Renal cortical epithelial cell (primary cell): ENCODE measurements around the gene GOLGA1. TPM values are rescaled to one million over a fixed set of nuclear protein-coding genes. Genes with fewer than 3 reads are reported as not detected.
"Not testable (repeated sequence)": the region's sequence is repeated elsewhere in the genome, so short reads cannot be mapped to it uniquely, and the experiment has no call there.

Experiments used
- DNase-seq: peaks from one replicate; pipeline ENCODE4 v3.0.0-alpha.2; 2011; ENCODE audit warnings: low read depth
- total RNA-seq: library from RNA; depleted of rRNA; stranded (reverse); fragments of >200 nt; gene quantifications from 2 replicates; pipeline ENCODE4 v1.2.3, GENCODE V29; 2014

GOLGA1 gene
- 5.4 and 12.9 TPM in 2 replicates for total RNA-seq

DNA sequence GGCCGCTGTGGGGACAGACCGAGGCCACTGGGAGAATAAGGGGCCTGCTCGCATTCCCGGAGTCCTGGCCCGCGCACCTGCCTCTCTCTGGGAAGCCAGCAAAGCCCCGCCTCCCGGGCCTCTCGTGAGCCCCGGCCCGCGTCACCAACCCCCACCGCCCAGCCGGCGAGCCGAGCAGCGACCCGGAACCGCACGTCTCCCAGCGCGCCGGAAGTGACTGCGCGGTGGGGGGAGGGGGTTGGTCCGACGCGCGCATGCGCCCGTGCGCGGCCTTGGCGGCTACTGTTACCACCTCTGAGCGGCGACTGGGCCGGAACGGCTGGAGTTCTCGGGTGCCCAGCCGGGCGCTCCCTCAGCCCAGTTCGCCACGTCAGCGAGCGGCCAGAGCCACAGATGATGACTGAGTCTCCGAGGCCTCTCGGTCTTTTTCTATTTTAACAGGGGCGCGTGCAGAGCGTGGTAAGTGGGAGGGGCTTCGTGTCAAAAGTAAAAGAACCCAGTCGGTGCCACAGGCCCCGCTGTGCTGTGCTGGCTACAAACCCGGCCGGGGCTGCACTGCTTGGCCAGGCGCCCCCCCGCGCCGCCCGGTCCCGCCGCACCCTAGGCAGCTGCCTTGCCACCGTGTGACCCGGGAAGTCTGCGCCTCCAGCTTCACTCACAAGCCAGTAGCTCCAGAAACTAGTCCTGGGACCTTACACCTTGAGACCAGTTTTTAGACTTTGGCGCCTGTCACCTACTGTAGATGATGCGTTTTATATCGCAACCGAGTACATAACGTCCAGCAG is at the start of gene GOLGA1:
TSS of gene GOLGA1 (minus strand) at position 190 of the 785 bp plus-strand sequence. CDS start 2,372 bp downstream, outside the sequence.
- DNase-seq = peak; percentile 79

GRCh38 chr9:124983698-124984097 is 42.8 kb upstream of the GOLGA1 start:
- DNase-seq = no peak

- peak; percentile 80 for DNase-seq
These were observed 39.5 kb upstream of the GOLGA1 start for GRCh38 chr9:124980431-124980830.

- DNase-seq = peak; percentile 7
These were observed 34.2 kb upstream of the GOLGA1 start for GRCh38 chr9:124975131-124975530.

- DNase-seq = no peak
These were observed 32.9 kb upstream of the GOLGA1 start for GRCh38 chr9:124973807-124974206.

- DNase-seq = no peak
These were observed 31.4 kb upstream of the GOLGA1 start for GRCh38 chr9:124972241-124972770.

DNA sequence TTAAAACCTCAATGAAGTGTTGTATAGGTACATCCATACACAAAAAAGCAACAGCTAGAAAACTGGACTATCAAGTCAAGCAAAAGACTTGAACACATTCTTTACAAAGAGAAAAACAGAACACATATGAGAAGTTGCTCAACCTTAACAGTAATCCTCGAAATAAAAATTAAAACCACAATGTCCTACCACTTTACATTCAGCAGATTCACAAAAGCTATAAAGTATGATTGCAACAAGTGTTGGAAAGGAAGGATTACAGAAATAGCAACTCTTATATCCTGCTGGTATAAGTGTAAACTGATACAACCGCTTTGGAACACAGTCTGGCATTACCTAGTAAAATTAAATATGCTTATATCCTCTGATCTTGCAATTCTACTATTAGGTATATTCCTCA is 28.5 kb upstream of the GOLGA1 start:
- DNase-seq = no peak

- DNase-seq = no peak
These were observed 27.4 kb upstream of the GOLGA1 start for GRCh38 chr9:124968238-124968637.

DNA sequence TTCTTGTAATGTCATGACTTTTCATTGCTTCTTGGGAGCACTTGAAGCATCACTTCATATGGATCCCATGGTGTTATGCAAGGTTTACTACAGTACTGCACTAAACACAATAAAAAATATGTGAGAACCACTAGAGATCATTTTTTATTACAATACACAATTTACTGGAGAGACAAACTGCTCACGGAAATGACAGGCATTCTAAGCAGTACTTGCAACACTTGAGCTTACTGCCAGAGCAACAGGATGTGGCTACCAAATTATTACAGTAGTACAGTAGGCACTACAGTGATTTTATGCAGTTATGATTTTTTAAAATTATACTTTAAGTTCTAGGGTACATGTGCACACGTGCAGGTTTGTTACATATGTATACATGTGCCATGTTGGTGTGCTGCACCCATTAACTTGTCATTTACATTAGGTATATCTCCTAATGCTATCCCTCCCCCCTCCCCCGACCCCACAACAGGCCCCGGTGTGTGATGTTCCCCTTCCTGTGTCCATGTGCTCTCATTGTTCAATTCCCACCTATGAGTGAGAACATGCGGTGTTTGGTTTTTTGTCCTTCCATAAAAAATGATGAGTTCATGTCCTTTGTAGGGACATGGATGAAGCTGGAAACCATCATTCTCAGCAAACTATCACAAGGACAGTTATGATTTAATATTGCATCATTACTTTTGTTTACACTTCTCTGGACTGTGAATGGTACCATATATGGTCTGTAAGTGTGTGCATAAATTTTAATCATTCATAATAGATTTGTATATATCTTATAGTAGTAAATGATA is 25.1 kb upstream of the GOLGA1 start:
- not testable (repeated sequence) for DNase-seq

DNA sequence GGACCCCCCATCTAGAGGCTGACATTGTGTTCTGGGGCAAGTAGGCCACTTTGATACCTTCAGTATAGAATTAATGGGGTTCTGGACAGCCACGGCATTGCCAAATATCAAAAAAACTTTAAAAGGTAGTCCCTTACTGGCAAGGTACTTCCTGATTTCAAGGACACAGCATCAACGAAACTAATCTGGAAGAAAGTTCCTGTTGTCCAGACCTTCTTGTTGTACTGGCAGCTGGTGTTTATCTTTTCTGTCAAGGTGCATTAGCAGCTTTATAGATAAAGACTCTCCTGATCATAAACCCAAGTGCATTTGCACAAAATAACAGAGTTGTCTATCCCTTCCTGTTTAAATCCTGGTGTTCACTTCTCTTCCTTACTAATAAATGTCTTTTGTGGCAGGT is 23.7 kb upstream of the GOLGA1 start:
- DNase-seq = no peak

DNA sequence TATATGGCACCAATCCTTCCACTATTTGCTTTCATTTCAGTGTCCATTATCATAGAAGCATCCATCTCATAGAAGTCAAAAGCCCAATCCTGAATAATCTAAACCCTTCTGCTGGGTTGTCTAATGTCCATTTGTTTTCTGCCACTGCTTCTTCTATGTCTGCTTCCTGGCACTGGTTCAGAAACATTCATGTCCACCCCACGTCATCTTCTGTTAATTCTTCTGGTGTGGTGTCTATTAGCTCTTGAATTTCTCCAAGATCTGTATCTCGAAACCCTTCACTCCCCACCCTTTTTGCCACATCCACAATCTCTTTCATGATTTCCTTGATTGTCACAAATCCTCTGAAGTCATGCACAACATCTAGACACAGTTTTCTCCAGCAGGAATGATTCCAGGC is 23.2 kb upstream of the GOLGA1 start:
- DNase-seq = no peak

- no peak for DNase-seq
These were observed 19.5 kb upstream of the GOLGA1 start for GRCh38 chr9:124960409-124960752.

GRCh38 chr9:124959671-124960408 is 19.0 kb upstream of the GOLGA1 start:
- DNase-seq = not testable (repeated sequence)

DNA sequence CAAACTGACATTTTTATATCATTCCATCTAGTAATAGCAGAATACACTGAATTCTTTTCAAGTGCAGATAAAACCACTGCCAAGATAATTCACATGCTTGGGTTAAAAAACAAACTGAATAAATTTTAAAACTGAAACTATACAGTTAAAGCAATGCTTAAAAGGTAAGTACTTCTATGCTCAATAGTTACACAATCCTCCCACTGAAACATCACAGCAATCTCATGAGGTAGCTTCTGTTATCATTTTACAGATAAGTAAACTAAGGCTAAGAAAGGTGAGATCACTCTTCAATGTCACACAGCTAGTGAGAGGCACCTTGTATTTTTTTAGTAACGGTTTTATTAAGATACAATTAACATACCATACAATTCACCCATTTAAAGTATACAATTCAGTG is 13.4 kb upstream of the GOLGA1 start:
- DNase-seq = no peak

DNA sequence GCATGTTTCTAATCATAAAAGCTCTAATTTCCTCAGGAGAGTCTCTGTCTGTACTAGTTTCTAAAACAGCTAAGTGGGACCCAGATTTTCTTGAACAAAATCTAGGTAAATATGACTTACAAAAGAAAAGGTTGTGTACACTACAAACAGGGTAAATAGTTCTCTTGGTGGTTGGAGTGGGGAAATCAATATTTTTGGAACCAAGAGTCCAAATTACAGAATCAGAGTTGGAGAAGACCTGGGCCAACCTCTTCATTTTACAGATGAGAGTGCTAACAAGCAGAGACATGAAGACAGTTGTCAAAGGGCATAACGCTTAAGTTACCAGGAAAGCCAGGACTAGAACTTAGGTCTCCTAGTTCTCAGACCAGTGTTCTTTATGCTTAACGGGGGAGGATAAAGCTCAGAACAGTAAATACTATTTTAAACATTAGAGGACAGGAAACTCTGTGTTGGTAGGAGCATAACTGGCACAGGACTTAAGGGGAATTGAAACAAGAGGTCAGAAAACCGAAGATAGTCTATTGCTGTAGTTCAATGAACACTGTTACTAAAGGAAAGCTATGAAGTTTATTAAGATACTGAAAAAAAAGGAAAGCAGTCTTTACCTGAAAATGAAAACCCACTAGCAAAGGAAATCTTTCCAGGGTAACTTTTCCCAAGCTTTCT is 9.3 kb upstream of the GOLGA1 start:
- DNase-seq = no peak

- DNase-seq = no peak
These were observed 8.5 kb upstream of the GOLGA1 start for GRCh38 chr9:124949387-124949786.

DNA sequence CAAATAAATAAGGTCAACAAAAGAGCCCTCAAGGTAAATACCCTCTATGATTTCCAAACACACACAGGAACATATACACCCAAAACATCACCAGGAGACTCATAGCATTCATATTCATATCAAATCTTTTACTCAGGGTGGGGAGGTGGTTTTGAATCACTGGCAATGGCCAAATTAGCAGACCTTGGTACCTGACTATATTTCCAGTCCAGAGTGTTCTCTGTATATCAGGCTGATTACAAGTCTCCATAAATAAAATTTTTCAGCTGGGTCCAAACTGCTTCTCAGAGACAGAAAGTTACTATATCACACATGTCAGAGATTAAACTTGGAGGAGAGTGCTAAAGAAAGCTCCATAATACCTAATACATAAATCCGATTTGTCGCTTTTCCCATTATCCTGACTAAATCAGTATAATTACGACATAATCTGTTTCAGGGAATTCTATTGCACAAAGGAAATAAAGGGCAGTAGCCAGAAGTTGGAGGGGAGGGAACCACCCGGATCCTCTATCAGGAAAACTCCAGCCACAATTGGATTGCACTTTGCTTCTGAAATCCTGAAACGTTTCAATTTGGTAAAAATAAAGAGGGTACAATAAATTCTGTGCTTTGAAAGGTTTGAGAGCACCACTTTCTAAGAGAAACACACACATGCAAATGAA is 7.0 kb upstream of the GOLGA1 start:
- no peak for DNase-seq

DNA sequence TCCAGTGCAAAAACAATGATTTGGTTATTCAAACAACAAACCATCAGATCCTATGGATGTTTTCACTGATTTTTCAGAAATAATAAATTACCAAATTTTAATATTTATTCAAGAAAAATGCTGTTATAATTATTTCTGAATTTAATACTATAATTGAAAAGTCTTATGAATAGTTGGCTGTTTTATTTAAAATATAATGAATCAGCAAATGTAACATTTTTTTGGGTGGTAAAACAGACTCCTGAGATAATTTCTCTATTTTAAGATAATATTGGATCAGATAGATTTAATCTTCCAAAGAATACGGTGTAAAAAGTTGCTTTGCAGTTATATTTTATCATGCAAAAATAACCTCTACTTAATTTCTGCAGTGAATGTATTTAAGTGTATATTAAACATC is 5.3 kb upstream of the GOLGA1 start:
- no peak for DNase-seq

GRCh38 chr9:124941679-124942561 is 1.0 kb upstream of the GOLGA1 start:
- peak; percentile 29 for DNase-seq

- DNase-seq = no peak
These were observed 376 bp downstream of the GOLGA1 start for GRCh38 chr9:124940521-124940893.
